Kidney (tissue), 14 donors: ENCODE data around the gene MACROD2. TPM values are rescaled to one million over a fixed set of nuclear protein-coding genes. Genes with fewer than 3 reads are reported as not detected.

Source experiments
- DNase-seq, 5 donors: peaks; one replicate each; pipeline ENCODE4 v3.0.0-alpha.2; 2013 to 2020
- FAIRE-seq: peaks from 2 replicates; lab custom pipeline; 2012; peaks lifted over from hg19 to GRCh38; lab: Jason Lieb, UNC
- H3K27ac ChIP-seq, 2 donors: one replicate each; pipeline ENCODE4 v1.7.0; 2013; ENCODE audit warnings: low read depth in 2 of 2, low read length in 2 of 2, inconsistent platforms in 1 of 2
- H3K27me3 ChIP-seq: one replicate; pipeline ENCODE4 v1.7.1; 2013; ENCODE audit warnings: low read length, inconsistent platforms; ENCODE audit not compliant: control insufficient read depth, insufficient read depth
- H3K36me3 ChIP-seq, 3 donors: one replicate each; pipeline versions ENCODE4 v1.7.0 to v1.7.1; 2013; ENCODE audit warnings: low read length in 3 of 3, control low read depth in 1 of 3, inconsistent platforms in 1 of 3; ENCODE audit not compliant: insufficient read depth in 3 of 3, control insufficient read depth in 2 of 3
- H3K4me1 ChIP-seq, 3 donors: one replicate each; pipeline versions ENCODE4 v1.7.0 to v1.7.1; 2013; ENCODE audit warnings: low read length in 3 of 3, inconsistent platforms in 1 of 3, low read depth in 1 of 3; ENCODE audit not compliant: control insufficient read depth in 2 of 3, insufficient read depth in 2 of 3
- H3K4me3 ChIP-seq, 3 donors: one replicate each; pipeline versions ENCODE4 v1.7.0 to v1.8.1; 2013; ENCODE audit warnings: low read length in 3 of 3, control low read depth in 1 of 3, inconsistent platforms in 1 of 3
- H3K9ac ChIP-seq, 3 donors: one replicate each; pipeline versions ENCODE4 v1.7.0 to v1.7.1; 2013; ENCODE audit warnings: low read length in 3 of 3, control low read depth in 1 of 3, inconsistent platforms in 1 of 3
- H3K9me3 ChIP-seq, 3 donors: one replicate each; pipeline versions ENCODE4 v1.7.0 to v1.7.1; 2013; ENCODE audit warnings: low read length in 3 of 3, control low read depth in 1 of 3, inconsistent platforms in 1 of 3; ENCODE audit not compliant: control insufficient read depth in 2 of 3, insufficient read depth in 1 of 3
- intact Hi-C: fragments of 100-400 bp; cut with DNase I; formaldehyde crosslinking; loops from one replicate; pipeline ENCODE4 v1.11.1; 2022
- polyA plus RNA-seq: library from polyadenylated mRNA; stranded (reverse); fragments of 350-450 nt; fragmentation: Illumina TruSeq; extraction: RNeasy Lipid Tissue Mini Kit (QIAGEN cat#74804); gene quantifications from one replicate; pipeline ENCODE4 v1.2.3, GENCODE V29; 2014; ENCODE audit warnings: low read depth, low replicate concordance; ENCODE audit not compliant: insufficient read depth
- total RNA-seq: library from RNA; stranded (reverse); fragmentation: NEBNext Ultra II Directional; extraction: Animal tissue kit (Norgen Biotek cat#: 25700); gene quantifications from one replicate; pipeline ENCODE4 v1.2.1, GENCODE V29; 2021
- TF ChIP-seq, protein P1 (sequence below): IDR thresholded peaks from 3 replicates; pipeline ENCODE4 v1.5.1; 2012; ENCODE audit warnings: mild to moderate bottlenecking, moderate library complexity, borderline replicate concordance; ENCODE audit not compliant: insufficient read depth; ENCODE audit errors: extremely low read depth
- donor health status: control.
- donor health status: control.
- donor health status: control.
- donor health status: control.
- donor health status: control.
- donor health status: DM: yes; HTN: yes; CAD: no.
- donor health status: Normal renal cell carcinoma (clear cell type).

Gene MACROD2
- total and polyA plus RNA-seq, 2 donors from 2014 or later, result 3.0 to 10.0 TPM

GRCh38 chr20:15265581-15266309 lies 1270.4 kb downstream of the MACROD2 start:
- no peaks in the 10 kb centered on the region for H3K36me3 ChIP-seq
- H3K4me1 ChIP-seq, result no peaks in the 10 kb centered on the region
- no peaks in the 10 kb centered on the region for H3K27me3 ChIP-seq
- DNase-seq (peak in 2 of 5 donors; percentile 10 to 21), FAIRE-seq (no peak)
- H3K9ac ChIP-seq, result no peak overlapping the region
- TF ChIP-seq, protein P1, sequence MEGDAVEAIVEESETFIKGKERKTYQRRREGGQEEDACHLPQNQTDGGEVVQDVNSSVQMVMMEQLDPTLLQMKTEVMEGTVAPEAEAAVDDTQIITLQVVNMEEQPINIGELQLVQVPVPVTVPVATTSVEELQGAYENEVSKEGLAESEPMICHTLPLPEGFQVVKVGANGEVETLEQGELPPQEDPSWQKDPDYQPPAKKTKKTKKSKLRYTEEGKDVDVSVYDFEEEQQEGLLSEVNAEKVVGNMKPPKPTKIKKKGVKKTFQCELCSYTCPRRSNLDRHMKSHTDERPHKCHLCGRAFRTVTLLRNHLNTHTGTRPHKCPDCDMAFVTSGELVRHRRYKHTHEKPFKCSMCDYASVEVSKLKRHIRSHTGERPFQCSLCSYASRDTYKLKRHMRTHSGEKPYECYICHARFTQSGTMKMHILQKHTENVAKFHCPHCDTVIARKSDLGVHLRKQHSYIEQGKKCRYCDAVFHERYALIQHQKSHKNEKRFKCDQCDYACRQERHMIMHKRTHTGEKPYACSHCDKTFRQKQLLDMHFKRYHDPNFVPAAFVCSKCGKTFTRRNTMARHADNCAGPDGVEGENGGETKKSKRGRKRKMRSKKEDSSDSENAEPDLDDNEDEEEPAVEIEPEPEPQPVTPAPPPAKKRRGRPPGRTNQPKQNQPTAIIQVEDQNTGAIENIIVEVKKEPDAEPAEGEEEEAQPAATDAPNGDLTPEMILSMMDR, result no peak
- no peak overlapping the region for H3K27ac ChIP-seq
- intact Hi-C loops, result no loop called here
- peaks cover 0 to 3% (median 0%) of the 10 kb centered on the region in 3 donors for H3K9me3 ChIP-seq
- H3K4me3 ChIP-seq, result no peak overlapping the region

GRCh38 chr20:15267935-15268334 lies 1272.6 kb downstream of the MACROD2 start:
- TF ChIP-seq, protein P1, result no peak
- no peaks in the 10 kb centered on the region for H3K27me3 ChIP-seq
- DNase-seq (no peak), FAIRE-seq (no peak)
- no peaks in the 10 kb centered on the region for H3K4me1 ChIP-seq
- no peak overlapping the region for H3K4me3 ChIP-seq
- intact Hi-C loops, result no loop called here
- peaks cover 0 to 3% (median 0%) of the 10 kb centered on the region in 3 donors for H3K9me3 ChIP-seq
- no peak overlapping the region for H3K27ac ChIP-seq
- H3K9ac ChIP-seq, result no peak overlapping the region
- no peaks in the 10 kb centered on the region for H3K36me3 ChIP-seq

DNA sequence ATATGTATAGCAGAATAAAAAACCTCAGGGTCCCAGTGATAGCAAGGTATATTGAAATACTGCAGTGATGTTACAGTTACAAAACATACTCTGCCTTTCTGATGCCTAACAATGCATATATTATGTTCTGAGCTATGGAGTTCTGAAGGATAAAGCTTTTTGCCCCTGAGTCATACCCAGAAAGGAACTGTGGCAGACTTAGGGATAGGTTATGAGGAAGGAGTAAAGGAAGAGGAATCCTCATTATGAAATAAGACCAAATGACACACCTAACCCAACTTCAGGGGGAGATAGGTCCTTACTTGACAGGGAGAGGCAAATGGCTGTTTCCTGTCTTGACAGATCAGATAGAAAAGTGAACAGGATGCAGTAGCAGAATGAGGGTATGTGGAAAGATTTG lies 1282.7 kb downstream of the MACROD2 start:
- Histone ChIP-seq H3K36me3 (no peaks in the 10 kb centered on the region), H3K27me3 (no peaks in the 10 kb centered on the region), H3K9me3 (no peaks in the 10 kb centered on the region), H3K27ac (no peak overlapping the region), H3K4me1 (no peaks in the 10 kb centered on the region), H3K9ac (no peak overlapping the region), H3K4me3 (no peak overlapping the region)
- DNase-seq, result no peak
- TF ChIP-seq, protein P1, result no peak
- no peak for FAIRE-seq
- intact Hi-C loops, result no loop called here
